GM23338 (cell line): Measurements from ENCODE around the gene C16orf86. TPM values are rescaled to one million over a fixed set of nuclear protein-coding genes. Genes with fewer than 3 reads are reported as not detected.

Experiments used
- ATAC-seq: fragments of 200-7000 bp; cut with Tn5 transposase; 3 replicates; pipeline ENCODE4 v1.9.1; 2020
- DNase-seq: peaks from one replicate; pipeline ENCODE4 v3.0.0-alpha.2; 2015; ENCODE audit warnings: low spot score
- H2AFZ ChIP-seq: fragments of 200-600 bp; sonication (generic); 2 replicates; pipeline ENCODE4 v1.8.0; 2016; ENCODE audit warnings: antibody characterized with exemption, mild to moderate bottlenecking, moderate library complexity
- H3F3A ChIP-seq: fragments of 200-600 bp; sonication (generic); replicated peaks from 2 replicates; pipeline ENCODE4 v1.8.0; 2017; ENCODE audit warnings: antibody characterized with exemption, mixed run types, low read depth
- H3K27ac ChIP-seq: fragments of 200-600 bp; sonication (generic); 2 replicates; pipeline ENCODE4 v1.6.1; 2016; ENCODE audit warnings: low read depth
- H3K27me3 ChIP-seq: fragments of 200-600 bp; sonication (generic); 2 replicates; pipeline ENCODE4 v1.8.0; 2016; ENCODE audit warnings: mild to moderate bottlenecking, mixed run types, moderate library complexity; ENCODE audit not compliant: insufficient read depth
- H3K36me3 ChIP-seq: fragments of 200-600 bp; sonication (generic); 2 replicates; pipeline ENCODE4 v1.8.0; 2016; ENCODE audit warnings: mild to moderate bottlenecking; ENCODE audit not compliant: insufficient read depth
- H3K4me1 ChIP-seq: fragments of 200-600 bp; sonication (generic); 2 replicates; pipeline ENCODE4 v1.8.0; 2016; ENCODE audit warnings: mild to moderate bottlenecking, moderate library complexity; ENCODE audit not compliant: insufficient read depth
- H3K4me2 ChIP-seq: fragments of 200-600 bp; sonication (generic); 2 replicates; pipeline ENCODE4 v1.7.1; 2017; ENCODE audit warnings: mixed run types
- H3K4me3 ChIP-seq: fragments of 200-600 bp; sonication (generic); 2 replicates; pipeline ENCODE4 v1.6.1; 2016; ENCODE audit warnings: mixed run types
- H3K79me2 ChIP-seq: fragments of 200-600 bp; sonication (generic); replicated peaks from 2 replicates; pipeline ENCODE4 v1.8.0; 2017; ENCODE audit warnings: mild to moderate bottlenecking; ENCODE audit not compliant: insufficient read depth
- H3K9me2 ChIP-seq: fragments of 200-600 bp; sonication (generic); 2 replicates; pipeline ENCODE4 v1.8.0; 2017; ENCODE audit not compliant: insufficient read depth
- H4K20me1 ChIP-seq: fragments of 200-600 bp; sonication (generic); replicated peaks from 2 replicates; pipeline ENCODE4 v1.8.0; 2017; ENCODE audit warnings: mild to moderate bottlenecking; ENCODE audit not compliant: insufficient read depth
- H3K27ac Mint-ChIP-seq: 2 replicates; pipeline ENCODE4 v1.8.0; 2020; ENCODE audit warnings: inconsistent platforms, mild to moderate bottlenecking, moderate library complexity, mixed read lengths
- H3K27me3 Mint-ChIP-seq: 3 replicates; pipeline ENCODE4 v1.8.0; 2022; ENCODE audit warnings: low read depth, mild to moderate bottlenecking, moderate library complexity, mixed read lengths, inconsistent platforms; ENCODE audit not compliant: insufficient read depth, poor library complexity
- H3K36me3 Mint-ChIP-seq: 3 replicates; pipeline ENCODE4 v1.8.0; 2021; ENCODE audit warnings: low read depth, mild to moderate bottlenecking, inconsistent platforms, moderate library complexity, mixed read lengths
- H3K4me1 Mint-ChIP-seq: 3 replicates; pipeline ENCODE4 v1.8.0; 2020; ENCODE audit warnings: mild to moderate bottlenecking, inconsistent platforms, mixed read lengths
- H3K4me3 Mint-ChIP-seq: 3 replicates; pipeline ENCODE4 v1.8.0; 2021; ENCODE audit warnings: moderate library complexity, mild to moderate bottlenecking, inconsistent platforms, mixed read lengths
- H3K9me3 Mint-ChIP-seq: 3 replicates; pipeline ENCODE4 v1.8.0; 2020; ENCODE audit warnings: moderate library complexity, mild to moderate bottlenecking, inconsistent platforms, mixed read lengths
- CTCF ChIP-seq, 2 experiments: fragments of 200-600 bp in 1 of 2; sonication (generic) in 1 of 2; conservative IDR thresholded peaks; 2 replicates each; pipeline versions ENCODE4 v1.5.1 to v1.6.1; 2016 to 2017; ENCODE audit warnings: antibody characterized with exemption in 2 of 2, low read depth in 2 of 2, mild to moderate bottlenecking in 2 of 2, moderate library complexity in 1 of 2
- EZH2phosphoT487 ChIP-seq: fragments of 200-600 bp; sonication (generic); IDR thresholded peaks from one replicate; pipeline ENCODE4 v1.8.1; 2018; ENCODE audit warnings: antibody characterized with exemption; ENCODE audit not compliant: unreplicated experiment
- NANOG ChIP-seq: IDR thresholded peaks from 2 replicates; pipeline ENCODE4 v1.6.1; 2016; ENCODE audit warnings: antibody characterized with exemption, borderline replicate concordance
- REST ChIP-seq: IDR thresholded peaks from one replicate; pipeline ENCODE4 v1.6.1; 2018; ENCODE audit warnings: antibody characterized with exemption; ENCODE audit not compliant: unreplicated experiment
- ZNF114 ChIP-seq: fragments of 250-450 bp; sonication (Bioruptor Pico); IDR thresholded peaks from 2 replicates; pipeline ENCODE4 v1.5.0; 2020; ENCODE audit warnings: mild to moderate bottlenecking, moderate library complexity
- ZNF331 ChIP-seq: fragments of 250-450 bp; sonication (Bioruptor Pico); IDR thresholded peaks from 2 replicates; pipeline ENCODE4 v1.5.0; 2020; ENCODE audit warnings: low read depth, mild to moderate bottlenecking, moderate library complexity
- ZNF462 ChIP-seq: fragments of 250-450 bp; sonication (Bioruptor Pico); IDR thresholded peaks from 2 replicates; pipeline ENCODE4 v1.5.0; 2020; ENCODE audit warnings: mild to moderate bottlenecking, moderate library complexity
- polyA plus RNA-seq: library from polyadenylated mRNA; unstranded; fragments of >200 nt; fragmentation: Nextera tagmentation; extraction: Ambion mirVana; gene quantifications from 2 replicates; pipeline ENCODE4 v1.2.1, GENCODE V29; 2016
- total RNA-seq: library from RNA; depleted of rRNA; stranded (reverse); fragments of >200 nt; shearing (Covaris generic); gene quantifications from 2 replicates; pipeline ENCODE4 v1.2.3, GENCODE V29; 2014

Gene C16orf86
- total and polyA plus RNA-seq, 2 experiments from 2014 or later = 0.87 to 1.1 TPM

GRCh38 chr16:67677712-67678111 is 11.1 kb downstream of the C16orf86 start:
- Mint-ChIP-seq H3K27ac (peak overlapping the region; percentile 15; the same call in 1 of the 2 replicates), H3K27me3 (peaks cover 15% of the 10 kb centered on the region), H3K36me3 (0 out of 3 replicates have a peak, but pooled peaks cover 3% of the 10 kb centered on the region), H3K4me1 (0 out of 3 replicates have a peak, but pooled peaks cover 3% of the 10 kb centered on the region), H3K4me3 (no peak overlapping the region), H3K9me3 (no peaks in the 10 kb centered on the region)
- no peaks in the 10 kb centered on the region for H3K27me3 ChIP-seq
- H2AFZ ChIP-seq = no peak overlapping the region
- ATAC-seq = peak; percentile 23; the same call in 2 of the 3 replicates
- H3K79me2 ChIP-seq = no peaks in the 10 kb centered on the region
- peak overlapping the region; percentile 55; the same call in 1 of the 2 replicates for H3K27ac ChIP-seq
- H3K9me2 ChIP-seq = no peaks in the 10 kb centered on the region
- no peak for TF ChIP-seq EZH2phosphoT487
- TF ChIP-seq CTCF (conservative IDR thresholded peaks at IDR 0.05; ENCODE audit: low read depth in 2 of 2) = no peak
- TF ChIP-seq ZNF114 (CRISPR knock-in tag) = no peak
- TF ChIP-seq REST = no peak
- TF ChIP-seq ZNF462 (CRISPR knock-in tag) = no peak
- TF ChIP-seq ZNF331 (CRISPR knock-in tag) = no peak
- TF ChIP-seq NANOG = no peak
- no peak overlapping the region for H3K4me3 ChIP-seq
- peaks cover 10% of the 10 kb centered on the region for H4K20me1 ChIP-seq
- no peaks in the 10 kb centered on the region for H3K4me1 ChIP-seq
- DNase-seq = peak; percentile 65
- H3K4me2 ChIP-seq = no peak overlapping the region
- H3F3A ChIP-seq = no peaks in the 10 kb centered on the region
- H3K36me3 ChIP-seq = no peaks in the 10 kb centered on the region
